Measurements from ENCODE around the gene MSANTD2.

MSANTD2 gene

DNA sequence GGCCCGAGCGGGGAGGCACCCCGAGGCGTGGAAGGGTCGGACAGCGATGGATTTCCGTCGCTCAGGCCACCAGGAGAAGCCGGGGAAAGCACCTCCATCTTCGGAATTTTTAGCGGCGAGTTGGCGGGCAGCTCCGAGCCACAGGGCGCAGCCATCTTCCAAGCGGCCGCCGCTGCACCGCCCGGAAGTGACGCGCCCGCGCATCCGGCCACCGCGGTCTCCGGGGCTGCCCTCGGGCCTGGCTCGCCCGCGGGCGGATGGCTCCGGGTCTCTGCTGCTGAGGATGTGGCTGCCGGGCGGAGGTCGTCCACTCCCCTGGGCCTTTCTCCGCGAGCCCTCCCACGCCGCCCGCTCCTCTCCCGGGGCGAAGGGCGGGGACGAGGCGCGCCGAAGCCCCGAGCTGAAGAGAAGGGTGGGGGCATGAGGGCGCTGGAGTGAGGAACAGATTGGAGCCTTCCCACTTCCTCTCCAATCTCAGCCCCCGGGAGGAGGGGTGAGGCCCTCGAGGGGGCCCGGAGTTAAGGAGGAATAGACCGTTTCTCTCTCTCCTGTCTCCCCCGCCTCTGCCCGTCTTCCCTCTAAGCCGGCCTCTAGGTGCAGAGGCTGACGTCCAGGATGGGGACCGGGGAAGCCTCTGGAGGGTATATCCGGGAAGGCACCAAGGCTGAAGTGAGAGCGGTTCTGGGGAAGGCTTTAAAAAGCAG lies at the start of gene MSANTD2:
TSS of gene MSANTD2 (minus strand) at position 181 of the 704 bp plus-strand sequence. CDS start at position 155, 26 bp downstream.
- peak; percentile 12 to 95 (median 83) for DNase-seq

DNA sequence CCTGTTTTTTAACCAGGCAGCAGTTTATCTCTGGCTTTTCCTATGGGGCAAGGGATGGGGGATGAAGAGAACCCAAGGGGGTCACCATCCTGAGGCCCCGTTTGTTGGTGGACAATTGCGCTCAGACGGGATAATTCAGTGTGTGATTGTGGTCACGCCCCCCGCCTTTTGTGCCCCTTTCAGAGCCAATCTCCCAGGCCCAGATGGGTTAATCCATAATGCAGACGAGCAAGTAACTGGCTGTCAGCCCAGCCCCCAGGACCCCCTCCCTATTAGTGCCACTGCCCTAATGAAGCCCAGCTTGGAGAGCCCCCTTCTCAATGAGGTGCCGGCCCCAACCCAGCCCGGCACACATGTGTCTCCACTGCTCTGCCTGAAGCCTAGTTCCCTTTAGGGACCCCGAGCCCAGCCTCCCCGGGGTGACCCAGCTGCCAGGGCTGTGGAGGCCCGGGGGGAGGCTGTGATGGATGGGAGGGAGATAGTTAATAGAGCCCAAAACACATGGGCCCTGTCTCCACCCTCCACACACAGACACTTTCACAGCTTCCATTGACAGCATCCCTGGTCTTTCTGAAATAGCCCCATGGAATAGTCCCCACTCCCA lies 46.0 kb upstream of the MSANTD2 start:
- DNase-seq, result no peak

DNA sequence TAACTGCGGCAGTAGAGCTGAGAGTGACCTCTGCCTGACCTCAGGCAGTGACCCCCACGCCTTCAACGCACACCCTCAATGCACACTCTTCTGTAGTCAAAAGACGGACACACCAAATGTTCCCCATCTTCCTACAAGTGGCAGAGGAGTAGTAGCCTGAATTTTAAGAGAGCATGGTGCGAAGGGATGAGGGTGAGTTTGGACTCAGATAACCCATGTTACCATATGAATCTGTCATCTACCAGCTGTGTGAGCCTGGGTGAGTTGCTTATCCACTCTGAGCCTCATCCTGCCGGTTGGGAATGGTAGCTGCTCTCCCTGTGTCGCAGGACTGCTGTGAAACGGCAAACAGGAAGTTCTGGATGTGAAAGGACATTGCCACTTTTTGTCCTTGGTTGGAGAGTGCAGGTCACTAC lies 44.5 kb upstream of the MSANTD2 start:
- no peak for DNase-seq

DNA sequence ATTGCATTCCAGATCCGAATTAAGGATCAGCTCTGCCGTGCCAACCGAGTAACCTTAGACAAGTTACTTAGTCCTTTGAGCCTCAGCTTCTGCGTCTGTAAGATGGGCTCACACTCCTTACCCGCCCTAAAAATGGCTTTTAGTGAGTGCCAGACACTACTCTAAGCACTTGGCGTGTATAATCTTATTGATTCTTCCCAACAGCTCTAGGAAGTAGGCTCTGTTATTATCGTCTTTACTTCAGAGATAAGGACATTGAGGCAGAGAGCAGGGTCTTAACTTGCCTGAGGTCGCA lies 43.4 kb upstream of the MSANTD2 start:
- no peak for DNase-seq

DNA sequence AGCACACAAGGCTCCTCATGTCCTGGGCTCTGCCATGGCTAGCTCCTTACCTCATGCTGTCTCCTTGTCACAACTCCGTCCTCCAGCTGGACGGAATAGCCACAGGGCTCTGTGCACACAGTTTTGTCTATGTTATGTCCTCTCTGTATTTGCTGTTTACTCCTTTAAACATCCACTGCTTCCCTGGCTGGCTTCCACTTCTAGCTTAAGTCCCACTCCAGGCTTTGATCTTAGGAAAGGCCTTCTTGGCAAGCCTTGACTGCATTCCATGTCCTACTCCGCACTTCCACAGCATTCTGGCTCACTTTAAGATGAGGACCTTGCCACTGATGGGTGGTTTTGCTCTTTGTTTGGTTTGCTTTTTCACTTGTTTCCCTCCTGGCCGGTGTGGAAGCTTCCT lies 42.1 kb upstream of the MSANTD2 start:
- DNase-seq, result no peak

DNA sequence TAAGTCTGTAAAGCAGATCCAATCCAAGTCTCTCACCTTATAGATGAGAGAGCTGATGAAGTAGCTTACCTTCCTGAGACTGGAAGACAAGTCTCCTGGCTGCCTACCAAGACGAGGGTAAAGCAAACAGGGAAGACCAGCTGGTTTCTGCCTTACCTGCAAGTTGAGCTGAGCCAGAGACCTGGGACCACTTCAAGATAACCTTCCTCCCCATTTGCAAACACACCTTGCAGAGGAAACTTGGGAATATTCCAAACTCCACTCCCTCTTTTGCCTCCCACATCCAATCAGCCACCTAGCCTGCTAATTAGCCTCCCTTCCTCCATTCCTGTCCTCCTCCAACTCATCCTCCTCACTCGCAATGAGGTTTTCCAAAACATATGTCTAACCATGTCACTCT lies 41.6 kb upstream of the MSANTD2 start:
- no peak for DNase-seq

DNA sequence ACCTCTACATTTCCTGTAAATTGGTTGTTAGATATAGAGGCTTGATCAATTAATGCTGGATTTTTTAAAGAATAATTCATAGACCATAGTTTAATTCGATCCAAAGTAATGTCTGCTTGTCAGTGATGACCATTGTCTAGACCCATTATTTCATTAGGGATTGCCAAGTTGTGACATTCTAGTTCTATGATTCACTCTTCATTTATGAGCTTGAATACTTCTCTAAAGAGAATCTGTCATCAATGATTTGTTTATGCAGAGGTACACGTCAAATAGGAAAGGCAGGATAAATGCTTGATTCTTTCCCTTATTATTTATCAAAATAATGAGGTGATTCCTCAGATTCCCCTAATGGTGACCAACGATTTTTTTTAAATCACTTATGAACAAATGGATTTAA lies 41.0 kb upstream of the MSANTD2 start:
- DNase-seq, result no peak

DNA sequence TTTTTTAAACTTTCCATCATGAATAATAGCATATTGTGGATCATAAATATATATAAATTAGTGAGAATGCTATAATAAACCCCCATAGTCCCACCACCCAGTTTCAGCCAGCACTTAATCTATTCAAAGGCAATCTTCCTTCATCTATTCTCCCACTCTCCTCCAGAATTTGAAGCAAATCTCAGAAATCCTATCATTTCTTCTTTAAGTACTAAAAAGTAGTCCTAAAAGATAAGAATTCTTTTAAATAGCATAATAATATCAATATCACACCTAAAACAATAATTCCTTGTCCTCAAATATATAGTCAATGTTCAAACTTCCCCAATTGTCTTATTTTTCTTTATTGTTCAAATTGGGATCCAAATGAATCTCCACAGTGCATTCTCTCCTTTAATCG lies 40.5 kb upstream of the MSANTD2 start:
- DNase-seq, result no peak

DNA sequence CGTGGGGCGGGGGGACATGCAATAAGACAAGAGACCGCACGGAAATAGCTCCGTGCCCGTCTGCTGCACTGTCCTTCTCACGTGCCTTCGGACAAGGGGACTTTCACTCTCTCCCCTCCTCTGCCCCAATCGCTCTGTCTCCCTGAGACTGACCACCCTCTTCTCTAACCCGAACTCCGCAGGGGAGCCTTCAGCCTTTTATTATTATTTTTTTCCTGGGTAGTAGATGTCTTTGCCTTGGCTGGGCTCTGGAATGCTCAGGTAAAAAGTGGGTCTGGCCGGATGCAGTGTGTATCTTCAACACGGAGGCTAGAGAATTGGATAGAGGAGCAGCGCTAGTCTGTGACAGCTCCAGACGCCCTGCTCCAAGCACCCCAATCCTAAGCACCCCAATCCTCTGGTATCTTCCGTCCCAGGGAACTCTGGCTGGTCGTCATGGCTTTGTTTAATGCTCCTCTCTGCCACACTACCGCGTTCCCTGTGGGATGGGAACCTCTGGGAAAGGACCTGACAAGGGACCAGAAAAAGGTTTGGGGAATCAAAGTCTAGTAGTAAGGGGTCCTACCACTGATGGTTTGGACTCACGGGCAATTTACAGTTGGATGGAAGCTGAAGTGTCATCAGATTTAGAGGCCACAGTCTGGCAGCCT lies 39.9 kb upstream of the MSANTD2 start:
- DNase-seq, result no peak

DNA sequence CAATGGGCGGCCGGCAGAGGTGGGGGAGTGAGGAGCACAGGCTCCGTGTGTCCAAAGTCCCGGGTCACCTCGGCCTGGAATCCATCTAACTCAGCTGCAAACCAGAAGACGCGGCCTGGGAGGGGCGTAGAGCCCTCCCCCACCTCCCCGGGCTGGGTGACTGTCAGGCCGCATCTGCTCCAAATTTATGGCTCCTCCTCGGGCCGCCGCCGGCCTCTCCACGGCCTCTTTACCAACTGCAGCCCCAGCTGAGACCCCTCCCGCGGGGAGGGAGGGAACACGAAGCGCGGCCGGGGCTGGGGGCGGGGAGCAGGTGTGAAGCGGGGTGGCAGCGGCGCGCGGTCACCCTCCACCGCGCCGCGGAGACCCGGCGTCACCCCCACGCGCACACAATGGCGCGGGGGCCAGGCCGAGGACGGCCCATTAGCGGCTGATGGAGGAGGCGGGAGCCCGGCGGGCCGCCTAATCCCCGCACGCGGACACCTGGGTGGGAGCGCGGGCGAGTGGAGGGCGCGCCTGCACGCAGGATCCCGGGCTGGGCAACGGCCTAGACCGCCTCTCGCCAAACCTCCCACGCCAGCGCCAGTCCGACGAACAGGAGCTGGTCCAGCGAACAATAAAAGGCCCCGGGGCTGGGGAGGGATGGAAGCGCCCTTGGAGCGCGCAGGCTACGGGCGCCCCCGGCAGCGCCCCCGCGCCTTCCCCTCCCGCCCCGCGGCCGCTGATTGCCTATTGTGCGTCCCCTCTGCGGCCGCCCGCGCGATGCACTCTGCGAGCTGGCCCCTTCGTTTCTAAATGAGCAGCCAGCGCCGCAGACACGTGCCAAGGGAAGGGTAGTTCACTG lies 39.1 kb upstream of the MSANTD2 start:
- DNase-seq, result peak in 3 of 58 donors; percentile 9 to 58 (median 16)

DNA sequence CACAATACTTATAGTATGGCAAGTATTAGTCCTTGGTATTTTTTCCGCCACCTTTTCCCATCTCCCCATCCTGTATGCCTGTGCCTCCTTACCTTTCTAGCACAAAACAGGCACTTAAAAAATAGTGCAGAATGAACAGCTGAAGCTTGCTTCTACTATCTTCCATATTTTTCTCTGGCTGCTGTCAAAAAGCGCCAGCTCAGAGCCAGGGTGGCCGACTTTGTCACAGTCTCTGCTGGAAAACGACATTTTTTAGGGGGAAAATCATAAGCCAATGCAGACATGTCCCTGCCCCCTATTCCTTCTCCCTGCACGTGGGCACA lies 38.6 kb upstream of the MSANTD2 start:
- no peak for DNase-seq

DNA sequence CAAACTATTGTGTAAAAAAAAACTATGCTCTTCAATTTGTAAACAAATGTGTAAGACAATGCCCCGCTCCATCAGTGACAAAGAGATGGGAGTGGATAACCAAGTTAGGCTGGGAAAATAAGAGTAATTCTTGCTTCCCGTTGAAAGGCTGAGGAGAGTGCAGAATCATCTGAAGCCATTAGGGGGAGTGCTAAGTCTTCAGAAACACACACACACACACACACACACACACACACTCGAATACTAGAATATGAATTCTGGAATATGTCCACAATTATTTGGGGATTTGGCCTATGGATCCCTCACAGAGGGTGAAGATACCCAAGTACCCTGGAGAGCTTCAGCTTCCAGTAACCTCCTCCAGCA lies 37.3 kb upstream of the MSANTD2 start:
- peak in 14 of 58 donors; percentile 4 to 66 (median 11) for DNase-seq

DNA sequence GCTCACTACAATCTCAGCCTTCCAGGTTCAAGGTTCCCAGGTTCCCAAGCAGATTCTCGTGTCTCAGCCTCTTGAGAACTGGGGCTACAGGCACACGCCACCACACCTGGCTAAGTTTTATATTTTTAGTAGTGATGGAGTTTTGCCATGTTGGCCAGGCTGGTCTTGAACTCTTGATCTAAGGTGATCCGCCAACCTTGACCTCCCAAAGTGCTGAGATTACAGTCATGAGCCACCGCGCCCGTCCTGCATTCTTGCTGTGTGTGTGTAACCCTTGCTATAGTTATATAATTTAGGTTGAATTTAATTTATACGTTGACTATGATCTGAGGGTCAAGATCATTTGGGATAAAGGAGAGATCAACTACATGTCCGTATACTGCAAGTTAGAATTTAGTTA lies 35.7 kb upstream of the MSANTD2 start:
- no peak for DNase-seq

DNA sequence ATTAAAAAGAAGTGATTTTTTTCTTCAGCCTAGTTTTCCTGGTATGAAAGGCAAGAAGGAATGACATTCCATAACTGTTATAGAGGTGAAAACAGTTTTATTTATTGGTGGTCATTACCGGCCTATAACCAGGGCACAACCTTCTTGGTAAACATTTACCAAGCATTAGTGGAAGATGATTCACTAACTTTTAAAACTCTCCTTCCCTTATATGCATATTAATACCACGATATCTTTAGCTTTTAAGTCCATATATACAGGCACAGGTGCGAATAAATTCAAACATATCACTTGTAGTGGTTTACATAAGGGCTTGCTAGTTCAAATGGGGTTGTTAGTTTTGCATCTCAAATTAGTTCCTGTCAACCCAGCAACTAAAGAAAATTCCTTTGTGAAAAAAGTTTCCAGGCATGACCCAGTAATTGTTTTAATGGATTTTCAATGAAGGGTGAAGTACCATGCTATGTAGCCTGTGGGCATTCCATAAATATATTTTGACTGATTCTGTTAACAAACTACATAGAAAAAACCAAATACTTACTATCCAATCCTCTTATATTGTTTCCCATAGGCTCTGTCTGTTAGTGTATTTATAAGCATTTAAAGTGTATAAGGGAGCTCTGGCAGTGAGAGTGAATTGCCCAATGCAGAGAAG lies 34.4 kb upstream of the MSANTD2 start:
- DNase-seq, result no peak

DNA sequence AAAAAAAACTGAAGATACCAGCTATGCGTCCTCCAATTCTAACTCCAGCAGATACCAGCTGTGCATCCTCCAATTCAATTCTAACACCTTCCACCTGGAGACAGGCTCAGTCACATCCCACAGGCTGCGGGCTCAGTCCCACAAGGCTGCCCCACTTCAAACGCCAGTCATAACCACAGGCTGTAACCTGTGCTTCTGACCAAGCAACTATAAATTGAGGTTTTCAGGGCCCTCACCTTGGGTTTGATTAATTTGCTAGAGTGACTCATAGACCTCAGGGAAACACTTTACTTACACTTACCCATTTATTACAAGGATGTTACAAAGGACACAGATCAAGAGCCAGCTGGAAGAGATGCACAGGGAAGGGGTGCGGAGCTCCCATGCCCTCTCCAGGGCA lies 32.4 kb upstream of the MSANTD2 start:
- no peak for DNase-seq

DNA sequence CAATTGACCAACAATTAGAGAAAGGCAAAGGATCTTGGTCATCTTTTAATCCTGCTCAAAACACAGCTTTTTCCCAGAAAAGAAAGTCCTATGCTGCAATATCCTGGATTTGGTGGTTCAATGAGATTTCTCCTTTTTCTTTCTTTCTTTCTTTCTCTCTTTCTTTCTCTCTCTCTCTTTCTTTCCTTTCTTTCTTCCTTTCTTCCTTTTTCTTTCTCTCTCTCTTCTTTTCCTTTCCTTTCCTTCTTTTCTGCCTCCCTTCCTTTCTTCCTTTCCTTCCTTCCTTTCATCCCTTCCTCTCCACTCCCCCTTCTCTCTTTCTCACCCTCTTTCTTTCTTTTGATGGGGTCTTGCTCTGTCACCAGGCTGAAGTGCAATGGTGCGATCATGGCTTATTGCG lies 31.7 kb upstream of the MSANTD2 start:
- no peak for DNase-seq

DNA sequence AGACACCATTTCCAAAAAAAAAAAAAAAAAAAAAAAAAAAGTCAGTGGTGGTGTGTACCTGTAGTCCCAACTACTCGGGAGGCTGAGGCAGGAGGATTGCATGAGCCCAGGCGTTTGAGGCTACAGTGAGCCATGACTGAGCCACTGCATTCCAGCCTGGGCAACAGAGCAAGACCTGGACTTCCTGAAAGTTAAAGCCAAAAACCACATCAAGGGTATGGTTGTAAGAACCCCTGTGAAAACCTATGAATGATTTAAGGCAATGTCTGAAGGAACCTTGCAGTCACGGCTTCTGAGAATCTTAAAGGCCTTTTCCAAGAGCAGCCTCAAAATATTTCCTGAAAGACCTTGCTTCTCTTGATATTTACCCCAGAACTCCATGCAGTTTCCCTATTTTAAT lies 30.5 kb upstream of the MSANTD2 start:
- DNase-seq, result no peak

DNA sequence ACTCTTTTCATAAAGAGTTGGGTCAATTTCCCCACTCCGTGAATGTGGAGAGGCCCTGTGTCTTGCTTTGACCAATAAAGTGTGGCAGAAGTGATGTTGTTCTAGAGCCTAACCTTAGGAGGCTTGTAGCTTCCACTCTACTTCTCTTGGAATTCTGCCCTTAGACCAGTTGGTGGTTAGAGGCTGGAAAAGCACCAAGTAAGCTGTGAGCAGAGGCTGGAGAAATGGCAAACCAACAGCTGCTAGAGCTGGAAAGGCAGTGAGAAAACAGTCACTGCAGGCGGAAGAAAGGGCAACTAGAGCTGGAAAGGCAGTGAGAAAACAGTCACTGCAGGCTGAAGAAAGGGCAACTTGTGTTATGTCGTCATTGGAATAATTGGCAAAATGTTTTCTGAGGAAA lies 29.8 kb upstream of the MSANTD2 start:
- no peak for DNase-seq

DNA sequence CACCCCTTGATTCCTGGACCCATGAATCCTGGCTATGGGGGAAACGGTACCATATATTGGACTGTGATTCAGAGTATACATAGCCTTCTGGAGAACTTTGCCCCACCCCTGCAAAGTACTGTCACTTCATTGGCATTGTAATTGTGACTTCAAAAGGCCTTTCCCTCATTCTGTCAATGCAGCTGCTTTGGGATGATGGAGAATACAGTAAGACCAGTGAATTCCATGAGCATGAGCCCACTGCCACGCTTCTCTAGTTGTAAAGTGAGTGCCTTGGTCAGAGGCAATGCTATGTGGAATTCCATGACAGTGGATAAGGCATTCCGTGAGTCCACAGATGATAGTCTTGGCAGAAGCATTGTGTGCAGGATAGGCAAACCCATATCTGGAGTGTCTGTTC lies 25.7 kb upstream of the MSANTD2 start:
- DNase-seq, result no peak

DNA sequence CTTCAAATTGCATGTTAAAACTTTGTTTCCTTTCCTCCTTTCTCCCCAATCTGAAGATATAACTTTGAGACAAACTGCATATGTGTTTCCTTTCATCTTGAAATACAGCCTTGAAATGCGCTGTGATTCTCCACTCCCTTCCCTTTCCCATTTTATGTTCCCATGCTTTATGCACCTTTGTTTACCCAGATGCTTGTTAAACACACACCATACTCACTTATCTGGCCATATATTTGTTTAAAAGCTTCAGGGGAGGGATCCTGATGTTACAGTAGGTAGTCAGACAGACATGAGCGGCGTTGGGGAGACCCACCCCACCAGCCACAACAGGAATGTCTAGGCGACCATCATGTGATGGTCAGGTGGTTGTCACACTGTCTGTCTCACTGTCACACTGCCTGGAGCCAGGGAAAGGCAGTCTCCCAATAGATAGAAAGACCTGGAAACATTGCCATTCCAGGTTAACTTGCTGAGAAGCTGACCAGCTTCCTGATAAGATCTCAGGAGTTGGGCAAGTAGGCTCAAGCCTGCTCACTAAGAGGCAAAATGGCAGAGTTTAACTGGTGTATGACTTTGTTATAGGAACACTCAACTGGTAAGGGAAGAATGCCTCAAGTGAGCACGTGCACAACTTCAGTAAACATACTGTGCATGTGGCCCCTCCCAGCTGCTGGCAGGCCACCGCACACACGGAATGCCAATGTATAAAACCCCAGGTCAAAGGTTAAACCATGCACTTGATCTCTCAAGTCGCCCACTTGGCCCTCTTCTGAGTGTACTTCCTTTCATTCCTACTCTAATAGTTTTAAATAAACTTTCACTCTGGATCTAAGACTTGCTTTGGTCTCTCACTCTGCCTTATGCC lies 23.5 kb upstream of the MSANTD2 start:
- DNase-seq, result no peak
